Fibroblast of skin of left quadriceps (primary cell): ENCODE data around the gene RPP21.
"Not testable (repeated sequence)": the region's sequence is repeated elsewhere in the genome, so short reads cannot be mapped to it uniquely, and the experiment has no call there.

Source experiments
- DNase-seq, 2 experiments: peaks; one replicate each; pipeline ENCODE4 v3.0.0-alpha.2; 2013; ENCODE audit warnings: low read depth in 2 of 2

The RPP21 gene

GRCh38 chr6:30329331-30329730 is 15.6 kb upstream of the RPP21 start:
- no peak for DNase-seq

- no peak for DNase-seq
These were observed 13.0 kb upstream of the RPP21 start for GRCh38 chr6:30331981-30332380.

GRCh38 chr6:30334075-30334783 is 10.7 kb upstream of the RPP21 start:
- no peak for DNase-seq

GRCh38 chr6:30340589-30341054 is 4.3 kb upstream of the RPP21 start:
- DNase-seq, result no peak

- DNase-seq, result no peak
These were observed 3.7 kb upstream of the RPP21 start for GRCh38 chr6:30341218-30341617.

- no peak for DNase-seq
These were observed 3.2 kb upstream of the RPP21 start for GRCh38 chr6:30341728-30342127.

GRCh38 chr6:30344191-30344867 is 627 bp upstream of the RPP21 start:
- DNase-seq, result no peak

GRCh38 chr6:30345852-30346251 is 896 bp downstream of the RPP21 start:
- DNase-seq, result no peak

- no peak for DNase-seq
These were observed 4.0 kb downstream of the RPP21 start for GRCh38 chr6:30348957-30349356.

GRCh38 chr6:30349421-30350177 is 4.6 kb downstream of the RPP21 start:
- DNase-seq, result no peak

GRCh38 chr6:30350524-30350923 is 5.6 kb downstream of the RPP21 start:
- DNase-seq, result no peak

GRCh38 chr6:30352550-30352949 is 7.6 kb downstream of the RPP21 start:
- DNase-seq, result no peak

- DNase-seq, result no peak
These were observed 10.3 kb downstream of the RPP21 start for GRCh38 chr6:30355281-30355680.

- no peak for DNase-seq
These were observed 11.6 kb downstream of the RPP21 start for GRCh38 chr6:30356536-30356935.

GRCh38 chr6:30357678-30358540 is 13.0 kb downstream of the RPP21 start:
- DNase-seq, result peak; percentile 34 to 44

GRCh38 chr6:30359276-30359675 is 14.3 kb downstream of the RPP21 start:
- DNase-seq, result no peak

- no peak for DNase-seq
These were observed 15.2 kb downstream of the RPP21 start for GRCh38 chr6:30360139-30360538.

- DNase-seq, result no peak
These were observed 16.7 kb downstream of the RPP21 start for GRCh38 chr6:30361661-30362060.

GRCh38 chr6:30363459-30363858 is 18.5 kb downstream of the RPP21 start:
- DNase-seq, result no peak

- DNase-seq, result no peak
These were observed 19.6 kb downstream of the RPP21 start for GRCh38 chr6:30364591-30364990.

GRCh38 chr6:30369280-30369679 is 24.3 kb downstream of the RPP21 start:
- not testable (repeated sequence) for DNase-seq
